ENCODE results near the gene ISG20. TPM values are rescaled to one million over a fixed set of nuclear protein-coding genes. Genes with fewer than 3 reads are reported as not detected.
A peak's percentile ranks its signal among the peaks of the same experiment; 100 is the strongest.

ISG20 gene
- total RNA-seq, 1 experiment from 2014 or later = 125 TPM

DNA sequence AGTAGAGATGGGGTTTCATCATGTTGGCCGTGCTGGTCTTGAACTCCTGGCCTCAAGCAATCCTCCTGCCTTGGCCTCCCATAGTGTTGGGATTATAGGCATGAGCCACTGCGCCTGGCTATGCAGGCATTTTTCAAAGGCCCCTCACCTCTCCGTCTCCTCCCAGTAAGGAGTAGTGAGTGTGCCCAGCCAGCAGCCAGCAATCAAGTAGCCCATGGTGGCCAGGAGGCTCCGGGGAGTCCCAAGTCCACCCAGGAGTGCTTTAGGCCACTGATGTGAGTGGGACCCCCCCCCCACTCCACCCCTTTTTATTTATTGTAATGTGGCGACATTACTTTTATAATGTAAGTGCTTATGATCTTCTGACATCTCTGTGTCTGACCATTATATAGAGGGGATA, 8.1 kb downstream of the ISG20 start:
- in situ Hi-C loops (cut with HindIII; ENCODE audit: low pct_unique_long_range_greater_than_20kb, low sequenced_read_pairs) = no loop called here
- DNase-seq (ENCODE audit: low read depth, low spot score) = no peak

DNA sequence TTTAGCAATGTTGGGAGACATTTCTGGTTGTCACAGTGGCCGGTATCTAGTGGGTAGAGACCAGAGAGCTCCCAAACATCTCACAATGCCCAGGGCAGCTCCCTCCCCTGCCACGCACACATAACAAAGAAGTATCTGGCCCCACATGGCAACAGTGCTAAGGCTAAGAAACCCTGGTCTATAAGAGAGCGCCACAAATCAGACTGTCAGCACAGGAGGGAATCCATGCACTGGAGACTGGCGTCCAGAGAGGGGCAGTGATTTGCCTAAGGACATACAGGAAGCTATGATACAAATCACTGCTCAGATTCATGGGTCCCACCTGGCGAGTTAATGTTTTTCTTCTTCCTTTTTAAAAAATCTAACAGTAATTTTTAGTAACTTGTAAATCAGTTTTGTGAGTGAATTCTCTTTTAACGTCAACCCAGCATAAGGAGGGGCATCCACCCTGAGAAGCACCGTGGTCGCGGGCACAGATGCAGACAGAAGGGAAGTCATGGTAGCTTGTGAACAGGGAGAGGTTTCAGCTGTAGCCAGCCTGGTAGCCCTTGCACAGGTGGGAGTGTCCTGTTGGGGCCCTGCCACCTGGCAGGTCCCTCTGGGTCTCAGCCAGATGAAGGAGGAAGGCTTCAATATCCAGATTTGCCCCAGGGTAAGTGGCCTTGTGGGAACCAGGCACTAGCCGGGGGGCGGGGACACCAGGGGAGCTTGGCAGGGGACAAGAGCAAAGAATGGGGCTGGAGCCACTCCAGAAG, 8.7 kb downstream of the ISG20 start:
- in situ Hi-C loops (cut with HindIII; ENCODE audit: low pct_unique_long_range_greater_than_20kb, low sequenced_read_pairs) = no loop called here
- DNase-seq (ENCODE audit: low read depth, low spot score) = no peak

DNA sequence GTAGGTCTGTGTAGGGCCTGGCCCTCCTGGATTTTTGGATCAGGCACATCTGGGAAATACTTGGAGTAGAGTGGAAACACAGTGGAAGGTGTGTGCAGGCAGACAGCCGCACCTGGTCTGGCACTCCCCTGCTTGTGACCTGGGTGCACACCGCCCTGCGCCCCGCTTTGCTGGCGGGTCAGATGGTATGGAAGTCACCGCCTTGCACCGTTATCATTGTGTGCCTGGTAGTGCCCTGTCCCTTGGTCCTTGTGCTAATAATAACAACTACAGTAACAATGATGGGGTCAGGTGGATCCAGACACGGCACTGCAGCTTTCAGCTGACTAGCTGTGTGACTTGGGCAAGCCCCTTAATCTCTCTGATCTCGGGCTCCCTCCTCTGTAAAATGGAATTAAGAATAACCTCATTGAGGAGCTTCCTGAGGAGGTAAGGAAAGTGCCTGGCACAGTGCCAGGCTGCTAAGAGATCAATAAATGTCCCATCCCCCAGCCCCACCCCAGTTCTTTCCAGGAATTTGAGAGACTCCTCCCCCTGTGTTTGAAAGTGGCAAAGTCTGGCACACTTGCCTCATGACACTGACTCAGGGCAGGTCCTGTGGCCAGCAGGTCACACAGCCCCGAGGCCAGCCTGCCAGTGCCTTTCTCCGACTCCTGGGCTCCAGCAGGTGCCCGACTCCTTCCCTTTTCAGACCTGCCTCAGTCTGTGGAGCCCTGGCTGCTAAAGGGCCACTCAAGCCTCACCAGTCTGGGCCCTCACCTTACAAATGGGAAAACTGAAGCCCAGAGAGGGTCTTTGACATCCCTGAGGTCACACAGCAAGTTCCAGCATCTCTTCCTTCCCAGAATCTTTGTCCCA, 9.8 kb downstream of the ISG20 start:
- in situ Hi-C loops (cut with HindIII; ENCODE audit: low pct_unique_long_range_greater_than_20kb, low sequenced_read_pairs) = no loop called here
- peak; percentile 88 for DNase-seq (ENCODE audit: low read depth, low spot score)

DNA sequence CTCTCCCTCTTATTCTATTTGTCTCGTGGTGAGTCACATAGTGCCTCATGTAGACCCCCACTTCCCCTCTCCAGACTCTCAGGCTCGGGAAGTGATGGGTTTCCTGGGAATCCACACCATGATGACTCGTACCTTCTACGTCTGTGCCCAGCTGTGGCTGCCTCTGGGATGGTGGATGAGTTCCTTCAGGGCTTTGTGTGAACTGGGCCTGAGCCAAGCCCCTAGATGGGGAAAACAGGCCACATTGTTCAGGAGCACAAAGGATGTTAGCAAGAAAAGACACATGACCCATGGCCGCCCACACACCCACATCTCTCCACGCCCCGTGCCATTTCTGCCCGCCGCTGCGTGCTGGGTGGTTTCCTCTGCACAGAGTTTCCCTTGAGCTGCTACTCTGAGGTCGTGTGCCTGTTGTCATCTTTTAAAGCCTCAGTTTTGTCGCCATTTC, 10.5 kb downstream of the ISG20 start:
- in situ Hi-C loops (cut with HindIII; ENCODE audit: low pct_unique_long_range_greater_than_20kb, low sequenced_read_pairs) = no loop called here
- DNase-seq (ENCODE audit: low read depth, low spot score) = peak; percentile 99

DNA sequence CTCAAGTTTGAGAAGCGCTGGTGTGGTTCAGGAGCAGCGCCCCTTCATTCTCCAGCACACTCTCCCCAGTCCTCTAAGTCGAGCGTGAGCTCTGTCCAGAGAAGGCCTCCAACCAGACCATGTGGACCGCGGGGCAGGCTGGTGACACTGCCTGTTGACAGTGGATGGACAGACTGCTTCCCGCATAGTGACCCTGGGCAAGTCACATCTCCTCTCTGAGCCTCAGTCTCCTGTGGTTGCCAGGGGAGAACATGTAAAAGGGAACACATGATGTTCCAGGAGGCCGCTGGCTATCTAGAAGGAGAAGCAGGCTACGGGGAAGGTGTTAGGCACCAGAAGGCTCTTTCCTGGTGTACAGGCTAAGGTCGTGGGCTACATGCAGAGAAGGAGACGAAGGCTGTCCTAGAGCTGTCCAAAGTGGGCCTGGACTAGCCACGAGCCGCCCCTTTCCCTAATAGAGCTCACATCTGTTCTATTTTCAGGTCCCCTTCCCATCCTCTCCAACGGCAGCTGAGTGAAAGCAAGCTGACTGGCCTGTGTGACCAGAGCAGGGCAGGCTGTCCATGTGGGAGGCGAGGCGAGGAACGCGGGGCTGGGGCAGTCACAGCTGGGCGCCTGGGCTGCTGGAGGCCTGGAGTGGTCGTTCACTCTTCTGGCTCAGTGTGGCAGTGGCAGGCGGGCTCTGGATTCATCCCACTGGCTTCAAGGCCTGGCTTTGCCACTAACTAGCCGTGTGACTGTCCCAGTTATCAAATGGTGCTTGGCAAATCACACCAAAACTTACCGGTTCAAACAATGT, 11.1 kb downstream of the ISG20 start:
- DNase-seq (ENCODE audit: low read depth, low spot score) = no peak
- in situ Hi-C loops (cut with HindIII; ENCODE audit: low pct_unique_long_range_greater_than_20kb, low sequenced_read_pairs) = no loop called here

DNA sequence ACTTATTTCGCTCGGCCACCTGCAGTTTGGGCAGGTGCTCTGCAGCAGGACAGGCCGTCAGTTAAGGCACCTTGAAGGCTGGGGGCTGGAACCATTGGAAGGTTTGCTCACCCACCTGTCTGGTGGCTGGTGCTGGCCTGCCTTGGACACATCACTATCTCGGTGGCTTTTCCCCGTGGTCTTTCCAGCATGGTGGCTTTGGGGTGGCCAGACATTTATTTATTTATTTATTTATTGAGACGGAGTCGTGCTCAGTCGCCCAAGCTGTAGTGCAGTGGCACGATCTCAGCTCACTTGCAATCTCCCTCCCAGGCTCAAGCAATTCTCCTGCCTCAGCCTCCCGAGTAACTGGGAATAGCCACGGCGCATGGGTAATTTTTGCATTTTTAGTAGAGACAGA, 11.7 kb downstream of the ISG20 start:
- no peak for DNase-seq (ENCODE audit: low read depth, low spot score)
- in situ Hi-C loops (cut with HindIII; ENCODE audit: low pct_unique_long_range_greater_than_20kb, low sequenced_read_pairs) = no loop called here

DNA sequence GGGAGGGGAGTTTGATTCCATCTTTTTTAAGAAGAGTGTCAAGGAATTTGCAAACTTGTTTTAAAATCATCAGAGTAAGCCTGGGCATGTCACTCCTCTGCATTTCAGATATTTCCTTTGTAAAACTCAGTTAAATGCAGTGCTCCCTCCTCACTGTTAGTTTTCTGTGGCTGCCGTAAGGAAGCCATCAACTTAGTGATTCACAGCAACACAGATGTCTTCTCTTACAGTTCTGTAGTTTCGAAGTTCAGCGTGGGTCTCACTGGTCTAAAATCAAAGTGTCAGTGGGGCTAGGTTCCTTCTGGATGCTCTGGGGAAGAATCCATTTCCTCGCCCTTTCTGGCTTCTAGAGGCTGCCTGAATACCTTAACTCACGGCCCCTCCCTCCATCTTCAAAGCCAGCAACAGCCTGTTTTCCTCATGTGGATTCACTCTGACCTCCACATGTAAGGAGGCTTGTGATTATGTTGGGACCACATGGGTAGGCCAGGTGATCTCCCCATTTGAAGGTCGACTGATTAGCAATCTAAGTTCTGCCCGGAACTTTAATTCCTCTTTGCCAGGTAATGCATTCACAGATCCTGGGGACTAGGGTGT, 12.4 kb downstream of the ISG20 start:
- in situ Hi-C loops (cut with HindIII; ENCODE audit: low pct_unique_long_range_greater_than_20kb, low sequenced_read_pairs) = no loop called here

GRCh38 chr15:88651971-88652370, 13.2 kb downstream of the ISG20 start:
- in situ Hi-C loops (cut with HindIII; ENCODE audit: low pct_unique_long_range_greater_than_20kb, low sequenced_read_pairs) = no loop called here
- no peak for DNase-seq (ENCODE audit: low read depth, low spot score)

More for the DNA sequence above, 12.4 kb downstream of the ISG20 start:
- DNase-seq (ENCODE audit: low read depth, low spot score) = no peak

- in situ Hi-C loops (cut with HindIII; ENCODE audit: low pct_unique_long_range_greater_than_20kb, low sequenced_read_pairs) = no loop called here
- no peak for DNase-seq (ENCODE audit: low read depth, low spot score)
Observed at GRCh38 chr15:88652456-88653199, 13.8 kb downstream of the ISG20 start.

DNA sequence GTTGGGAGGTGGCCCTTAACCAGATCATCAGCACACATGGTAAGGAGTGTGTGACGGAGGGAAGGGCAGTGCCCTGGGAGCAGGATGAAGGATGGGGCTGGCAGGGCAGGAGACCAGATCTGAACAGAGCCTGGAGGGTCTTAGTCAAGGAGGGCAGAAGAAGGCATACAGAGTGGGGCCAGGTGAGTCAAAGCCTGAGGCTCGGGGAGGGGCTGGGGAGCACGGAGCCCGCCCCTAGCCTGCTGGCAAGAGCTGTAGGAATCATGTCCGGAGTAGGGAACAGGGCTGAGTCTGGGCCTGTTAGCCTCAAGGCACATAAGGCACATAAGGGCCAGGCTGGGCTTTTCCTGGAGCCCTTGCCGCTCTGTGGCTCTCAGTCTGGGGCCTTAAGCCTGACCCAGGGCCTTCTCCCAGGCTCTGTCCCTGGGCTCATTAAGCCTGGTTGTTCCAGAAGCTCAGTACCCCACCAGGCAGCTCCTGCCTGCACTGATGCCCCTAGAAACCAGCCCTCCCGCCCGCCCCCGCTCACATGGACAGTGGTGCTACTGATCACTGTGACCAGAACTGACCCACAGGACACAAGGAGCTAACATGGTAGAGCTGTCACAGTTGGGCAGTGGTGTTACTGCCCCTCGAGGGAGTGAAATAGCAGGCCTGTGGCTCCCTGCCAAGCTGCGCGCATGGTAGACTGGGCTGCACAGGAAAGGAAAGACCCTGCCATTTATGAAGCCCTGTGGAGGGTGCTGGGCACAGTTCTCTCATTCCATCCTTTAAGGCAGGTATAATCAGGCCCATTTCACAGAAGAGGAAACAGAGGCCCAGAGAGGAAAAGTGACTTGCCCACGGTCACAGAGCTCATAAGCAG, 14.6 kb downstream of the ISG20 start:
- in situ Hi-C loops (cut with HindIII; ENCODE audit: low pct_unique_long_range_greater_than_20kb, low sequenced_read_pairs) = no loop called here
- no peak for DNase-seq (ENCODE audit: low read depth, low spot score)

DNA sequence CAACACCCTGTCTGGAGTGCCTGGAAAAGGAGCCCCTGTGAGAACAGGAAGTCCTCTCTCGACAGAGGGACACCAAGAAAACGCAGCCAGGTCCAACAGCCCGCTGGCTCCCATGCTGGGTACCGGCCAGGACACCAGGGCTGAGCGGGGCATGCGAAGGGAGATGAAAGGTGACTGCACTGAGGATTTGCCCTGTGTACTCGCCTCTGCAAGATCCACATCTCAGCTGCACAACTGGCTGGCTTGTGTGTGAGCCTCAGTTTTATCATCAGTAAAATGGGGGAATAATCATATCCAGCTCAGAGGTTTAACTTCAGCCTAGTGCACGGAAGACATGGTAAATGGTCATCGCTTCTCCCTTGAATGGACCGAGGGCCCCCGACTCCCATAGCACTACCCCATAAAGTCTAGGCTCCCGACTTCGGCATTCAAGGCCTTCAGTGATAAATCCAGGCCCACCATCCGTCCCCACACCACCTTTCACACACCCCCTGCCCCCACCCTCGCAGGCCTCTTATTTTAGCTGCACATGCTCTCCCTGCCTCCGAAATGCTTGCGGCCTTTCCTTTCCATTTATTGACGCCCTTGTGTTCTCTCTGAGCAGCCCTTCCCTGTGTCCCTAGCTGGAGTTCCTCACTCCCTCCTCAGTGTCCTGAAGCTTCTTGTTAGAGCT, 15.8 kb downstream of the ISG20 start:
- in situ Hi-C loops (cut with HindIII; ENCODE audit: low pct_unique_long_range_greater_than_20kb, low sequenced_read_pairs) = no loop called here
- no peak for DNase-seq (ENCODE audit: low read depth, low spot score)

- in situ Hi-C loops (cut with HindIII; ENCODE audit: low pct_unique_long_range_greater_than_20kb, low sequenced_read_pairs) = no loop called here
- DNase-seq (ENCODE audit: low read depth, low spot score) = no peak
Observed at GRCh38 chr15:88655103-88655553, 16.3 kb downstream of the ISG20 start.

- in situ Hi-C loops (cut with HindIII; ENCODE audit: low pct_unique_long_range_greater_than_20kb, low sequenced_read_pairs) = no loop called here
- DNase-seq (ENCODE audit: low read depth, low spot score) = no peak
Observed at GRCh38 chr15:88655800-88656488, 17.1 kb downstream of the ISG20 start.

- DNase-seq (ENCODE audit: low read depth, low spot score) = no peak
- in situ Hi-C loops (cut with HindIII; ENCODE audit: low pct_unique_long_range_greater_than_20kb, low sequenced_read_pairs) = no loop called here
Observed at GRCh38 chr15:88656760-88657221, 18.0 kb downstream of the ISG20 start.

Measured in SK-MEL-5 (cell line).